ENCODE results near the gene DLGAP4.

DLGAP4 gene

GRCh38 chr20:36274181-36274841 lies 31.8 kb upstream of the DLGAP4 start:
- no peak for DNase-seq (ENCODE audit: low spot score)

GRCh38 chr20:36275011-36275410 lies 31.1 kb upstream of the DLGAP4 start:
- no peak for DNase-seq (ENCODE audit: low spot score)

GRCh38 chr20:36275441-36276189 lies 30.5 kb upstream of the DLGAP4 start:
- no peak for DNase-seq (ENCODE audit: low spot score)

DNA sequence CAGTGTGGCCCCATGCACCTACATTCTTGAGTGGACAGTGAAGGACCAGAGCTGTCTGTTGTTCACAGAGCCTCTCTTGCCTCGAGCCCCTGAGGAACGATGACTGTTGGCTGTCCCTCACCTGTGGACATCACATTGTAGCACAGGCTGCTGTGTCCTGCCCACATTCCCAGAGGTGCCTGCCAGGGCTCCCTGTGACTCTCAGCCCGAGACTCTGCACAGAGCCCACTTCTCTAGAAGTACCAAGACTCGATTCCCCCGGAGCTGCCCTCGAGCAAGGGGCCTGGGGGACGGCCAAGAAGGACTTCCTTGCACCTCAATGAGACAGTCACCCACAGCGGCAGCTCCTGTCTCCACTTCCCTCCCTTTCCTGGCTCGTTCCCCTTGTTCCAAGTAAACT lies 28.6 kb upstream of the DLGAP4 start:
- no peak for DNase-seq (ENCODE audit: low spot score)

DNA sequence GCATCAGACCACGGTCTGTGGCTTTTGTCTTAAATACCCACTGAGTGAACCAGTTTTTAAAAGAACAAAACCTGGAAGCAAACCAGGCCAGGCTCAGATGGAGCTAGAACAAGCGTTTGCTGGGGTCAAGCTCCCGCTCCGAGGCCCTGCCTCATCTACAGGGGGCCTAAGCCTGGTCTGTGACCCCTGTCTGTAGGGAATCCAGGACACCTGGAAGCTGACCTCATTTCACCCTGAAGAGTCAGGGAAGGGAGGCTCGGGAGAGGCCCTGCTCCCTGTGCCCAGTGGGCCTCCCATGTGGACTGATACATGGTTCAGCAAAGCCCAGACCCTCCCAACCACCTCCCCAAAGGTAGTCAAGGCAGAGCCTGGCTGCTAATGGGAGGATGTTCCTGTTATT lies 26.8 kb upstream of the DLGAP4 start:
- DNase-seq (ENCODE audit: low spot score) = no peak

DNA sequence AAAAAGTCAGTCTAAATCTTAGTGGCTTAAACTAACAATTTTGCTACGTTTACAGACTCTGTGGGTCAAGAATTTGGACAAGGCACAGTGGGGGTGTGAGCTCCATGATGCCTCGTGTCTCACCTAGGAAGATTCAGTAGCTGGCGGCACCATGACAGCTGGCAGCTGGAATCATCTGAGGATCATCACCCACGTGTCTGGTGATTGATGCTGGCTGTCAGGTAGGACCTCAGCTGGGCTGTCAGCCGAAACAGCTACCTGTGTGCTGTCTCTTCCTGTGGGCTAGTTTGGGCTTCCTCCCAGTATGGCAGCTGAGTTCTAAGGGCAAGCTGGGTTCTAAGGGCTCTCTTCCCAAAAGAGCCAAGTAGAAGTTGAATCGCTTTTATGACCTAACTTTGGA lies 26.4 kb upstream of the DLGAP4 start:
- no peak for DNase-seq (ENCODE audit: low spot score)

- DNase-seq (ENCODE audit: low spot score) = no peak
Measured at GRCh38 chr20:36281785-36282380, 24.3 kb upstream of the DLGAP4 start.

GRCh38 chr20:36284751-36285150 lies 21.4 kb upstream of the DLGAP4 start:
- DNase-seq (ENCODE audit: low spot score) = no peak

DNA sequence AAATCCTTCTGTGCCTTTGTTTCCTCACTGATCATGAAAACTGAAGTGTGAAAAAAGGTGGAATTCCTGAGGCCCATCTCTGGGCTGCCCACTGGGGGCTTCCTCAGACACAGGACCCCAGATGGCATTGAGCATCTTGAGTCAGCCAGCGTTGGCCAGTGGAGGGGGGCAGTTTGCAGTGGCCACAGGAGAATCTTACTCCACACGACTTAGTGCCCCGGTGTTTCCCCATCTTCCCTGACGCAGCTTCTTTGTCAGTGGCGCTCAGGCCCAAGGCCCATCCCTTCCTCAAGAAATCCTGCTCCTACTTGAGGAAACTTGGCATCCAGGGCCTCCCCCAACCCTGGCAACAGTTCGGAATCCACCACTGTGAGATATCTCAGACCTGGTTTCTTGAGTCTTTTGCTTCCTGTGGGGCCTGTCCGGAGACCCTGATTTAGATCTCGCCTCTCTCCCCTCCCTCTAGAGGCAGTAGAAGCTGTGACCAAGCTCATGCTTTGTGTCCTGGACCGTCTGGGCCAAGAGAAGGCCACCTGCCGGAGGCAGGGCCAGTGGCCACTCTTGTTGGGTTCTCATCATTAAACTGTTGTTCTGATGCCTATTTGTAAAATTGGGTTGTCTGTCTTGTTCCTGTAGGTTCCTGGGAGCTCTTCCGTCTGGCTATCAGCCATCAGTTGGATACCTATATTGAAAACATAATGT lies 20.2 kb upstream of the DLGAP4 start:
- DNase-seq (ENCODE audit: low spot score) = no peak

- no peak for DNase-seq (ENCODE audit: low spot score)
Measured at GRCh38 chr20:36297656-36298055, 8.5 kb upstream of the DLGAP4 start.

DNA sequence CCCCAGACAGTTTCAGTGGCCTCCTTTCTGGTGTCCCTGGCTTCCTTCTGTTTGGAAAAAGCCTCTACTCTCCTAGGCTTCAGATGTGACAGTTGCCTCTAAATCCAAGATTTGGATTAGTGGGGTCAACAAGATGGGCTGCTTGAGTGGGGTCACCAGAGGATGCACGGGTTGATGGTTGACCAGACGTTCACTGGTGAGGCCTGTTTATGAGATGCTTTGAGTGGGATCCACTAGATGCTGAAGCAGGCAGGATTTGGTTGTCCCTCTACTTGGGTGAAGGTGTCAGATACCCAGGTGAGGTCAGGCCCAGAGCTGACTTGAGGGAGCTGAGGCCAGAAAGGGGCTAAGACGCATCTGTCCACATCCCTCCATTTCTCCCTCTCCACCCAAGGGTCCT lies 8.1 kb upstream of the DLGAP4 start:
- DNase-seq (ENCODE audit: low spot score) = no peak

- DNase-seq (ENCODE audit: low spot score) = no peak
Measured at GRCh38 chr20:36298795-36299339, 7.3 kb upstream of the DLGAP4 start.

DNA sequence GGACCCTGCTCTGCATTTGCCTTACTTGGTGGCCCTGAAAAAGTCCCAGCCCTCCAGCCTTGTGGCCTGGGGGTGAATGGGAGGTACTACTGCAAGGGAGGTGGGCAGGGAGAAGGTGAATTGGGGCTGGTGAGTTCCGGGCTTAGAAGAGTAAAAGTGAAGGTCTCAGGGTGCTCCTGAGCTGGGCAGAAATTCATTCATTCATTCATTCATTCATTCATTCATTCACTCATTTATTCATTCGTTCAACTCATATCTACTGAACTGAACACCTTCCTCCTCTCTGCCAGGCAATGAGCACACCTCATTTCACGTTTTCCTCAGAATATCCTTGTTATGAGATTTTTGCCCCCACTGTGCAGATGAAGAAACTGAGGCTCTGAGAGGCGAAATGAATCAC lies 6.7 kb upstream of the DLGAP4 start:
- DNase-seq (ENCODE audit: low spot score) = no peak

DNA sequence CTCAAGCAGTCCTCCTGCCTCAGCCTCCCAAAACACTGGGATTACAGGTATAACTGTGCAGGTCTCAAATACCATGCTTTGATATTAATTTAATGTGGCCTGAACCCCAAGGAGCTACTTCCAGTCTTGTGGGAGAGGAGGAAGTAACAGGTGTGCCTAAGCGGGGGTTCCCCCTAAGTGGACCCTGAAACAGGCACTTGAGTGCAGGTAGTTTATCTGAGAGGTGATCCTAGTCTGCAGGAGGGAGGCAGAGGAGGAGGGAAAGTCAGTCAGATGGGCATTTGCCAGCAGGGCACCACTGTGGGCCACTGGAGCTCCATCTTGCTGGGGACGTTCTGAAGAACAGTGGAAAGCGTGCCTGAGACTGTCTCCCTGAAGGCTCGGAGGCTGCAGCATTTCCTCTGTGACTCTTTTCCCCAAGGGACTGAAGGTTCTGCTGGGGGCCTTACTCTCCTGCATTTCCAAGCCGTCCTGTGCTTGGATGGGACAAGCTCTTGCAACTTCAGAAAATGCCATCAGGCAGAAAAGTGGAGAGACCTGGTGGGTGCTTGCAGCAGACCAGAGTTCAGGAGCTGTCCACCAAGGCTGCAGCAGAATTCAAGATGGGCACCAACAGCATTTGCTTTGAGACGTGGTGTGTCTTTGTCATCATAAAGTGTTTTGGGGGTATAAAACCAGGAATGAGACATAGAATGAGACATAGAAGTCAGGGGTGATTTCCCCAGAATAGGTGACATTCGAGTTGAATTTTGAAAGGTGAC lies 4.6 kb upstream of the DLGAP4 start:
- DNase-seq (ENCODE audit: low spot score) = no peak

DNA sequence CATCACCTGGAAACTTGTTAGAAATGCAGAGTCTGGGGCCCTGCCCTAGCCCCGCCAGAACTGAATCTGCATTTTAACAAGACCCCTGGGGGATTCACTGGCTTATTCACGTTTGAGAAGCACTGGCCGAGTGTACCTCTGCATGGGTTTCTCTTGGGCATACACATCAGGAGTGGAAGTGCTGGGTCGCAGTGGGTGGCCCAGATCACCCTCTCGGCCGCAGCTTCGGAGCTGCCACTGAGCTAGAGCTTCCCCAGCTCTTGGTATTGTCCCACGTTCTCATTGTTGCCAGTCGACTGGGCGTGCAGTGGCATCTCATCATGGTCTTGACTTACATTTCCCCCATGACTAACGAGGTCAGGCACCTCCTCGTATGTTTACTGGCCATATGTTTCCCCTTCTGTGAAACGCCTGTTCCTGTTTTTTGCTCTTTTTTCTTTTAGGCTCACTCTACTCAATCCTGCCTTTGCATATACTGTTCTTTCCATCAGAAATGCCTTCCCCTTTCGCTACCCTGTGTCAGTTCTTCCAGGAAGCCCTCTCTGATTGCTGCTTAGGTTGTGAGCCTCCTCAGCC lies 3.0 kb upstream of the DLGAP4 start:
- DNase-seq (ENCODE audit: low spot score) = no peak

DNA sequence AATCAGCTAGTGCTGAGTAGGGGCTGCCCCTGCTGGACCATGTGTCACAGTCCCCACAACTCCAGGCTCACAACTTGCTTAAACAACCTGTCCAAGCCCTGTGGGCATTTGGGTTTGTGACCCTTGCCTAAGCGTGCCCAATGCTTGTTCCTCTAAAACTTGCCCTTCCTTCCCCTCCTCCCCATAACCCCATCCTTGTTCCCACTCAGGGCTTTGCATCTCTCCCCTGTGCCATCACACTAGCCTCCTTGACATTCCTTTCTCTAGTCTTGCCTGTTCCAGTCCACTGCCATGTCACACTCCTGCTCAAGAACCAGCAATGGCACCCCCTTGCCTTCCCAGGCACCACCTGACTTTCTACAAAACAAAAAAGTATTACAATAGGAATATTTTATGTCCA lies 2.3 kb upstream of the DLGAP4 start:
- DNase-seq (ENCODE audit: low spot score) = no peak

DNA sequence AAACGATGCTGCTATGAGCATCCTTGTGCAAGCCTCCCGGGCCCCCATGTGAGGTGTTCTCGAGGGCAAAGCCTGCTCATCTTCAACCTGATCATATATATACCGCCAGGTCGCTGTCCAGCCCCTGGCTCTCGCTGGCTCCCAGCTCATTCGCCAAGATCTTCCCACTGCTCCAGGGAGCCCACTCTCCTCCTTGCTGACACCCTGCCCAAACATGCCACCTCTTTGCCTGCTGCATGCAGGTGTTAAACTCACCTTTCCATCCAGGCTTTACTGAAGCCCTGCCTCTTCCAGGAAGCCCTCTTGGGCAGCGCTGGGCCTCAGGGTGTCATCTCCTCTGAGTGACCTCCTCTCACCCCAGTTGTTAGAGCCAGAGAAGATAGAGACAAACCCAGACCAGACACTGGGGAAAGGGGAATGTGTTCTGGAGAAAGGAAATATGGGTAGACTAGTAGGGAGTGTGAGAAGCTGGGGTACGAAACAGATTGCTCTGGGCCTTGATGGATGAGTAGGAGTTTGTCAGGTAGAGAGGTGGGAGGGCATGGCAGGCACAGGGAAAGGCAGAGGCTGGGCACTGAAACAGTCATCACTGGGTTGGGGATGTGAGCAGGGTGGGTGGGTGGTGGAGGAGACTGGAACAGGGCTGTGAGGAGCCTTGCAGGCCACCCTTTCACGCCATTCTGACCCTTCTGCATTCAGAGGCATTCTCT lies 1.2 kb upstream of the DLGAP4 start:
- no peak for DNase-seq (ENCODE audit: low spot score)

DNA sequence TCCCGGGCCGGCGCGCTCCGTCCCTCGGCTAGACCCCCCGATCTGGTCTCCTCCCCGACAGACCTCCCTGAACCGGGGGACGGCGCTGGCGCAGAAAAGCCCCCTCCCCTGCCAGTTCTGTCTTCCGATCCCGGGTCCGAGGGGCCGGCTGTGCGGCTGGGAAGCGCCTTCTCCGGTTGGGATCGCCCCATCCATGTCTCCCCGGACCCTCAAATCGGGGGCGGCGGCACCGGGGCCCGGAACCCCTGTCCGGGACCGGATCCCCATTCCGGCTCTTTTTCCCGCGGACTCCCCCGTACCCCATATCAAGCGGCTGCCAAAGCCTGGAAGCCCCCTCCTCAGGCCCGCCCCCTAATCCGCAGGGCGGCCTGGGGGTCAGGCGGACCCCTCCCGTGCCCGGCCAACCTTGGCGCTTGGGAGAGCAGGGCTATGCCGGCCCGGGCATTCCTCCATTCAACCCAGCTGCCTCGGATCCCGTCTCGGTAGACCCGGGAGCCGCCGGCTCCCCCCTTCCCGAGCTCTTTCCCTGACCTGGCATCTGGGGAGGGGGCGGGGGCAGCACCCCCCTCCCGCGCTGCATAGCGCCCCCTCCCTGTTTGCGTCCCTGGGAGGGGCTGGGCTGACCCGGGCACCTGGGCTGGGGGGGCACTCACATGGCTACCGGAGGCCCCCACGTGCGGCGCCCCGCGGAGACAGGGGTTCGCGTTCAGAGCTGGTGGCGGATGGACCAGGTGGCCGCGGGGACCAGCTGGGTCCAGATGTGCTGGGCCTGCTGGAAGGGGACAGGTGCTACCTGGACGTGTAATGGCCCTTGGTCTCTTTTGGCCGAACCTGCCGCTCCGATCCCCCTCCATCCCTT lies 643 bp downstream of the DLGAP4 start:
- DNase-seq (ENCODE audit: low spot score) = no peak

GRCh38 chr20:36307412-36308325 lies 1.5 kb downstream of the DLGAP4 start:
- no peak for DNase-seq (ENCODE audit: low spot score)

All from germinal center (tissue), 1 donor.